IMR-90 (cell line): ENCODE data around the gene FUBP3. TPM values are rescaled to one million over a fixed set of nuclear protein-coding genes. Genes with fewer than 3 reads are reported as not detected.

ENCODE experiments used
- ATAC-seq: fragments of 200-7000 bp; cut with Tn5 transposase; 2 replicates; pipeline ENCODE4 v1.9.1; 2020; ENCODE audit warnings: low read depth, mild to moderate bottlenecking, moderate library complexity
- BruUV-seq: library from RNA; stranded (reverse); fragments of 400-500 nt; replicated peaks from 2 replicates; lab custom pipeline; 2021; lab: Mats Ljungman, UMichigan
- CTCF ChIA-PET: fragments of 300-600 bp; formaldehyde crosslinking; extraction: SDS; loops from one replicate; lab custom pipeline; 2021; ENCODE audit warnings: antibody characterized with exemption; lab: Yijun Ruan, JAX
- POLR2A ChIA-PET: fragments of 300-600 bp; sonication (Branson Sonifier 250); formaldehyde crosslinking; loops from one replicate; lab custom pipeline; 2022; ENCODE audit warnings: antibody characterized with exemption; ENCODE audit not compliant: unreplicated experiment; lab: Charles Lee
- DNase-seq: peaks from one replicate; pipeline ENCODE4 v3.0.0; 2013
- H2AFZ ChIP-seq: replicated peaks from 2 replicates; pipeline ENCODE3; 2013; ENCODE audit warnings: low read length, mild to moderate bottlenecking; ENCODE audit not compliant: poor library complexity
- H2AK5ac ChIP-seq: 2 replicates; pipeline ENCODE4 v1.6.1; 2013; ENCODE audit warnings: low read depth, low read length, inconsistent platforms
- H2AK9ac ChIP-seq: replicated peaks from 2 replicates; pipeline ENCODE3; 2013; ENCODE audit warnings: mild to moderate bottlenecking, low read depth, low read length, moderate library complexity; ENCODE audit not compliant: poor library complexity
- H2BK120ac ChIP-seq: 2 replicates; pipeline ENCODE4 v1.6.1; 2013; ENCODE audit warnings: low read depth, low read length, inconsistent platforms
- H2BK15ac ChIP-seq: 3 replicates; pipeline ENCODE4 v1.6.1; 2013; ENCODE audit warnings: low read depth, low read length, inconsistent platforms
- H2BK20ac ChIP-seq: 2 replicates; pipeline ENCODE4 v1.6.1; 2013; ENCODE audit warnings: low read depth, mild to moderate bottlenecking, inconsistent platforms, low read length, moderate library complexity
- H2BK5ac ChIP-seq: 2 replicates; pipeline ENCODE4 v1.6.1; 2013; ENCODE audit warnings: mild to moderate bottlenecking, low read depth, low read length, inconsistent platforms; ENCODE audit not compliant: poor library complexity, severe bottlenecking
- H3K14ac ChIP-seq: replicated peaks from 2 replicates; pipeline ENCODE4 v1.6.1; 2013; ENCODE audit warnings: low read depth, low read length, inconsistent platforms
- H3K18ac ChIP-seq: 2 replicates; pipeline ENCODE4 v1.6.1; 2013; ENCODE audit warnings: low read depth, low read length, control low read depth
- H3K23ac ChIP-seq: 2 replicates; pipeline ENCODE4 v1.6.1; 2013; ENCODE audit warnings: low read depth, low read length, inconsistent platforms
- H3K27ac ChIP-seq: 2 replicates; pipeline ENCODE4 v1.5.1; 2013; ENCODE audit warnings: mild to moderate bottlenecking, control low read depth, low read length; ENCODE audit not compliant: insufficient read depth
- H3K27me3 ChIP-seq: 2 replicates; pipeline ENCODE4 v1.6.1; 2013; ENCODE audit warnings: low read length; ENCODE audit not compliant: control insufficient read depth, insufficient read depth
- H3K36me3 ChIP-seq: 2 replicates; pipeline ENCODE4 v1.6.1; 2013; ENCODE audit warnings: low read length, mixed read lengths; ENCODE audit not compliant: control insufficient read depth, insufficient read depth
- H3K4ac ChIP-seq: 2 replicates; pipeline ENCODE4 v1.6.1; 2013; ENCODE audit warnings: low read depth, low read length, inconsistent platforms
- H3K4me1 ChIP-seq: 2 replicates; pipeline ENCODE4 v1.6.1; 2013; ENCODE audit warnings: low read length, mixed read lengths; ENCODE audit not compliant: control insufficient read depth, insufficient read depth
- H3K4me2 ChIP-seq: 2 replicates; pipeline ENCODE4 v1.6.1; 2013; ENCODE audit warnings: low read depth, mild to moderate bottlenecking, control low read depth, low read length, moderate library complexity
- H3K4me3 ChIP-seq: 2 replicates; pipeline ENCODE4 v1.5.1; 2013; ENCODE audit warnings: low read depth, mild to moderate bottlenecking, control low read depth, low read length, moderate library complexity; ENCODE audit not compliant: insufficient read depth
- H3K56ac ChIP-seq: 2 replicates; pipeline ENCODE4 v1.6.1; 2013; ENCODE audit warnings: low read length, inconsistent platforms; ENCODE audit not compliant: insufficient read depth; ENCODE audit errors: extremely low read depth
- H3K79me1 ChIP-seq, 2 experiments: 2 replicates each; pipeline ENCODE4 v1.6.1; 2013; ENCODE audit warnings: low read length in 2 of 2, inconsistent platforms in 1 of 2, low read depth in 1 of 2
- H3K9ac ChIP-seq: 2 replicates; pipeline ENCODE4 v1.6.1; 2013; ENCODE audit warnings: low read depth, low read length, control low read depth
- H3K9me1 ChIP-seq: 2 replicates; pipeline ENCODE4 v1.6.1; 2013; ENCODE audit warnings: low read length, inconsistent platforms; ENCODE audit not compliant: insufficient read depth
- H3K9me3 ChIP-seq: 2 replicates; pipeline ENCODE4 v1.6.1; 2013; ENCODE audit warnings: low read length; ENCODE audit not compliant: control insufficient read depth, insufficient read depth
- H4K20me1 ChIP-seq: 2 replicates; pipeline ENCODE4 v1.6.1; 2013; ENCODE audit warnings: low read length, inconsistent platforms; ENCODE audit not compliant: insufficient read depth
- H4K5ac ChIP-seq: 2 replicates; pipeline ENCODE4 v1.6.1; 2013; ENCODE audit warnings: mild to moderate bottlenecking, low read depth, low read length, control low read depth
- H4K8ac ChIP-seq, 2 experiments: 2 replicates each; pipeline ENCODE4 v1.6.1; 2013; ENCODE audit warnings: low read depth in 2 of 2, low read length in 2 of 2, control low read depth in 1 of 2, inconsistent platforms in 1 of 2
- H4K91ac ChIP-seq: 2 replicates; pipeline ENCODE4 v1.6.1; 2013; ENCODE audit warnings: low read depth, low read length, inconsistent platforms; ENCODE audit not compliant: insufficient read depth
- BHLHE40 ChIP-seq: fragments of 150-350 bp; IDR thresholded peaks from 2 replicates; pipeline ENCODE4 v1.6.1; 2016; ENCODE audit warnings: mild to moderate bottlenecking, low read depth, low read length
- RFX5 ChIP-seq: IDR thresholded peaks from 2 replicates; pipeline ENCODE4 v1.8.0; 2012; ENCODE audit warnings: low read depth, mild to moderate bottlenecking, low read length, moderate library complexity
- WGBS, 2 experiments: methylation state at CpG; one replicate each; pipeline versions ENCODE4 v1.1.5 to v1.1.7; 2013; ENCODE audit warnings: missing lambda C conversion rate in 2 of 2; ENCODE audit not compliant: insufficient read length in 1 of 2; ENCODE audit errors: extremely low coverage in 2 of 2; 5-methylcytosine and 5-hydroxymethylcytosine counted together
- dilution Hi-C: fragments of 300-500 bp; cut with HindIII; formaldehyde crosslinking; loops from one replicate; pipeline ENCODE4 v1.14.3; 2018; ENCODE audit warnings: low sequenced_read_pairs; ENCODE audit not compliant: unreplicated experiment
- in situ Hi-C: fragments of 300-500 bp; cut with MboI; formaldehyde crosslinking; loops from 3 replicates; pipeline ENCODE4 v1.14.3; 2019; ENCODE audit warnings: low sequenced_read_pairs, inconsistent platforms, mixed read lengths
- intact Hi-C: fragments of 100-400 bp; cut with micrococcal nuclease; formaldehyde crosslinking; loops from 2 replicates; pipeline ENCODE4 v1.10.0; 2022
- polyA plus RNA-seq, 3 experiments: library from polyadenylated mRNA; depleted of rRNA; stranded (reverse); fragments of >200 nt; gene quantifications; 2 replicates each; pipeline ENCODE4 v1.2.3, GENCODE V29; 2012; ENCODE audit warnings: low replicate concordance in 1 of 3
- total RNA-seq: library from RNA; depleted of rRNA; stranded (reverse); fragments of >200 nt; gene quantifications from 2 replicates; pipeline ENCODE4 v1.2.3, GENCODE V29; 2012

Gene FUBP3
- total and polyA plus RNA-seq, 2 of the 4 experiments (the other 2 are of a cell fraction): 32.3 to 50.1 TPM

DNA sequence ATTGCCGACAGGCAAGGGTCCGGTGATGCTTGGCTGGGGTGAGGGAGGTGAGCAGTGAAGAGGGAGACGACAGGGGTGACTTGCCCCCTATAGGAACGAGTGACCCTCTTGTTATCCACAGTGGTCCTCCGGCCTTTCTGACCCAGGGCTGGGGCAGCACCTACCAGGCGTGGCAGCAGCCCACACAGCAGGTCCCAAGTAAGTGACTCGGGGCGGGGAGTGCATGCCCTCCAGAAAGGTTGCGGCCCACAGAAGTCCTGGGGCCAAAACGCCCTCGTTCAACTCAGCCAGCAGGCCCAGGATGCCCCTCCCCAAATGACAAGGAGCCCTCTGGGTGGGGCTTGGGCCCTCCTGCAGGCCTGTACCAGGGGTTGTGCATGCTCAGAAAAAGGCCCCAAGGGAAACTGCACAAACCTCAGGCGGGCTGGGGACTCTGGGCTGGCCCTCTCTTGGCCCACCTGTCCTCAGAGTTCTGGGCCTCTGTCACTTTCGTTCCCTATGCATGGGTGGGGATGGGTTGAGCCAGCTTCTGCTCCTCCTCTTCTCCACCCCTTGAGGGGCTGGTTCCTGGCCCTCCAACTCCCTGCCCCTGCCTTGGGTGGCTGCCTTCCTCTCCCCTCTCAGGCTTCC is 52.8 kb downstream of the FUBP3 start:
- Histone ChIP-seq H3K4ac (no peak overlapping the region), H2AK5ac (no peak overlapping the region), H3K4me1 (no peaks in the 10 kb centered on the region), H3K36me3 (peaks cover 86% of the 10 kb centered on the region), H3K18ac (no peak overlapping the region), H3K27me3 (no peaks in the 10 kb centered on the region), H4K5ac (no peak overlapping the region), H2AK9ac (no peak overlapping the region), H2AFZ (no peak overlapping the region), H3K23ac (no peak overlapping the region), H2BK20ac (no peak overlapping the region), H2BK5ac (no peak overlapping the region), H3K9me3 (no peaks in the 10 kb centered on the region), H2BK15ac (no peak overlapping the region), H4K8ac (no peak overlapping the region), H3K27ac (no peak overlapping the region), H3K4me3 (no peak overlapping the region), H3K4me2 (no peak overlapping the region), H3K9me1 (no peaks in the 10 kb centered on the region), H3K79me1 (peaks cover 0 to 6% of the 10 kb centered on the region in 2 experiments; a peak in 1 of 4 replicates), H3K14ac (no peak overlapping the region), H4K91ac (no peak overlapping the region), H3K9ac (no peak overlapping the region), H4K20me1 (peaks cover 5% of the 10 kb centered on the region), H3K56ac (no peak overlapping the region), H2BK120ac (no peak overlapping the region)
- in situ Hi-C loops: no loop called here
- intact Hi-C loops: no loop called here
- no peak for TF ChIP-seq RFX5
- TF ChIP-seq BHLHE40: no peak
- CTCF ChIA-PET: no interaction called here
- DNase-seq: no peak
- no TSS peak for BruUV-seq
- ATAC-seq: no peak
- 95% methylated on average over 10 of the region's 13 CpGs; no CpG with 5 or more reads in 1 of the 2 experiments for WGBS, 2 experiments
- dilution Hi-C loops: no loop called here
- POLR2A ChIA-PET: no interaction called here
